ENCODE measurements around the gene BMF.

Gene BMF

GRCh38 chr15:40062816-40063562 lies 45.7 kb downstream of the BMF start:
- peak overlapping the region; percentile 90 for H3K27ac ChIP-seq (ENCODE audit: low read depth, low read length)
- H2AFZ ChIP-seq (ENCODE audit: low read depth, low read length, severe bottlenecking): no peak overlapping the region
- no peak overlapping the region for H3K4me2 ChIP-seq (ENCODE audit: low read depth, low read length, poor library complexity, severe bottlenecking)
- H3F3A ChIP-seq (ENCODE audit: insufficient read depth): peaks cover 49% of the 10 kb centered on the region
- H3K27me3 ChIP-seq (ENCODE audit: low read length): no peaks in the 10 kb centered on the region
- H3K36me3 ChIP-seq (ENCODE audit: low read length): no peaks in the 10 kb centered on the region
- peak overlapping the region; percentile 55; the same call in 1 of the 2 replicates for H3K9ac ChIP-seq (ENCODE audit: low read length)
- no peaks in the 10 kb centered on the region for H3K9me2 ChIP-seq (replicated peaks; ENCODE audit: insufficient read depth, low read length)
- no peaks in the 10 kb centered on the region for H3K79me2 ChIP-seq (ENCODE audit: insufficient read depth, low read length)
- H4K20me1 ChIP-seq (ENCODE audit: low read depth, low read length): no peaks in the 10 kb centered on the region
- no peak for TF ChIP-seq EZH2phosphoT487 (conservative IDR thresholded peaks at IDR 0.05; ENCODE audit: low read length)
- TF ChIP-seq CTCF (IDR thresholded peaks at IDR 0.05; ENCODE audit: insufficient read depth, low read length, poor library complexity, severe bottlenecking): no peak
- H3K9me3 ChIP-seq (ENCODE audit: insufficient read depth, low read length): no peaks in the 10 kb centered on the region
- no peak overlapping the region for H3K4me3 ChIP-seq (ENCODE audit: insufficient read depth, low read length, poor library complexity, severe bottlenecking)

- H4K20me1 ChIP-seq (ENCODE audit: low read depth, low read length): no peaks in the 10 kb centered on the region
- no peaks in the 10 kb centered on the region for H3K79me2 ChIP-seq (ENCODE audit: insufficient read depth, low read length)
- no peaks in the 10 kb centered on the region for H3K9me2 ChIP-seq (replicated peaks; ENCODE audit: insufficient read depth, low read length)
- no peaks in the 10 kb centered on the region for H3K9me3 ChIP-seq (ENCODE audit: insufficient read depth, low read length)
- H3K9ac ChIP-seq (ENCODE audit: low read length): no peak overlapping the region
- no peak overlapping the region for H3K4me2 ChIP-seq (ENCODE audit: low read depth, low read length, poor library complexity, severe bottlenecking)
- H3F3A ChIP-seq (ENCODE audit: insufficient read depth): peaks cover 36% of the 10 kb centered on the region
- no peak overlapping the region for H3K4me3 ChIP-seq (ENCODE audit: insufficient read depth, low read length, poor library complexity, severe bottlenecking)
- TF ChIP-seq CTCF (IDR thresholded peaks at IDR 0.05; ENCODE audit: insufficient read depth, low read length, poor library complexity, severe bottlenecking) (no peak), EZH2phosphoT487 (conservative IDR thresholded peaks at IDR 0.05; ENCODE audit: low read length) (no peak)
- no peak overlapping the region for H3K27ac ChIP-seq (ENCODE audit: low read depth, low read length)
- H2AFZ ChIP-seq (ENCODE audit: low read depth, low read length, severe bottlenecking): no peak overlapping the region
- H3K36me3 ChIP-seq (ENCODE audit: low read length): no peaks in the 10 kb centered on the region
- no peaks in the 10 kb centered on the region for H3K27me3 ChIP-seq (ENCODE audit: low read length)
Observed at GRCh38 chr15:40061212-40061901, 47.3 kb downstream of the BMF start.

DNA sequence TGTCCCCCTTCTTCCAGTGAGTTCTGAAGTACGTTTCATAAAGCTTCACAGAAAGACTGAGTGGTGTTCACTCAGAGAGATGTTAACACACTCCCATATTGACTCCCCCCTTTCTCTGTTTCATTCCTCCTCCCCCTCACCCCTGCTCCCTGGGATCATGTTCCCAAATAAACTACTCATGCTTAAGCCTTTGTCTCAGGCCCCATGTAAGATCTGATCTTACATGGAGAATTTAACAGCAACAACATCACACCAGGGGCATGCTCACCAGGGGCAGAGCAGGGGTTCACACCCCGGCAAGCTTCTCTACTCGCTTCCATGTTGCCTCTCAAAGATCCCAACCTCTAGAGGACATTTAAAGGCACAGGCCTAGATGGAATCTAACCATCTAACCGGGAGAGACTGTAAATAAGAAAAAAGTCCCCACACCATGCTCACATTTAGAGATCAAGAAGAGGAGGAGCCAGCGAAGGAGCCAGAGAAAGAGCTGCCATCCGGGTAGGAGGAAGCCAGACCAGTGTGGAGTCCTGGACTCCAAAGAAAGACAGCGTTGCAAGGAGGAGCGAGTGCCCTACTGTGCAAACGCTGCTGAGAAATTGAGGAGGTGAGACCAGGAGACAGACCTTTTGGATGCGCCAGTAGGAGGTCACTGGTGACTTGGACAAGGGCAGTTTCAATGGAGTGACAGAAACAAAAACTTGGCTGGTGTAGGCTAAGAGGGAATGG lies 48.3 kb downstream of the BMF start:
- no peaks in the 10 kb centered on the region for H3K79me2 ChIP-seq (ENCODE audit: insufficient read depth, low read length)
- no peaks in the 10 kb centered on the region for H3K27me3 ChIP-seq (ENCODE audit: low read length)
- no peak overlapping the region for H2AFZ ChIP-seq (ENCODE audit: low read depth, low read length, severe bottlenecking)
- TF ChIP-seq EZH2phosphoT487 (conservative IDR thresholded peaks at IDR 0.05; ENCODE audit: low read length): no peak
- no peak for TF ChIP-seq CTCF (IDR thresholded peaks at IDR 0.05; ENCODE audit: insufficient read depth, low read length, poor library complexity, severe bottlenecking)
- H4K20me1 ChIP-seq (ENCODE audit: low read depth, low read length): no peaks in the 10 kb centered on the region
- H3K4me3 ChIP-seq (ENCODE audit: insufficient read depth, low read length, poor library complexity, severe bottlenecking): no peak overlapping the region
- no peak overlapping the region for H3K9ac ChIP-seq (ENCODE audit: low read length)
- H3F3A ChIP-seq (ENCODE audit: insufficient read depth): peaks cover 29% of the 10 kb centered on the region
- no peak overlapping the region for H3K27ac ChIP-seq (ENCODE audit: low read depth, low read length)
- no peaks in the 10 kb centered on the region for H3K36me3 ChIP-seq (ENCODE audit: low read length)
- H3K4me2 ChIP-seq (ENCODE audit: low read depth, low read length, poor library complexity, severe bottlenecking): no peak overlapping the region
- no peaks in the 10 kb centered on the region for H3K9me2 ChIP-seq (replicated peaks; ENCODE audit: insufficient read depth, low read length)
- no peaks in the 10 kb centered on the region for H3K9me3 ChIP-seq (ENCODE audit: insufficient read depth, low read length)

All from SU-DHL-6 (cell line).